Upper lobe of right lung (tissue), 1 donor: Measurements from ENCODE around the gene ROR2. TPM values are rescaled to one million over a fixed set of nuclear protein-coding genes. Genes with fewer than 3 reads are reported as not detected.

ENCODE experiments used
- ATAC-seq: fragments of 200-7000 bp; cut with Tn5 transposase; one replicate; pipeline ENCODE4 v1.9.1; 2020; ENCODE audit warnings: mild to moderate bottlenecking, moderate library complexity
- DNase-seq: peaks from one replicate; pipeline ENCODE4 v3.0.0-alpha.2; 2020
- H3K27ac ChIP-seq: fragments of 200-600 bp; one replicate; pipeline ENCODE4 v1.8.0; 2022
- H3K27me3 ChIP-seq: fragments of 200-600 bp; one replicate; pipeline ENCODE4 v1.8.0; 2022; ENCODE audit warnings: mild to moderate bottlenecking
- H3K36me3 ChIP-seq: fragments of 200-600 bp; one replicate; pipeline ENCODE4 v1.8.0; 2022
- H3K4me1 ChIP-seq: fragments of 200-600 bp; one replicate; pipeline ENCODE4 v1.8.0; 2022
- H3K4me3 ChIP-seq: fragments of 200-600 bp; one replicate; pipeline ENCODE4 v1.8.0; 2022; ENCODE audit warnings: mild to moderate bottlenecking
- H3K9me3 ChIP-seq: fragments of 200-600 bp; one replicate; pipeline ENCODE4 v1.8.0; 2022
- CTCF ChIP-seq: fragments of 200-600 bp; IDR thresholded peaks from one replicate; pipeline ENCODE4 v1.8.0; 2022; ENCODE audit warnings: antibody characterized with exemption
- intact Hi-C: fragments of 100-400 bp; cut with DNase I; formaldehyde crosslinking; loops from one replicate; pipeline ENCODE4 v1.11.0; 2022
- total RNA-seq: library from RNA; stranded (reverse); fragmentation: NEBNext Ultra II Directional; extraction: Animal tissue kit (Norgen Biotek cat#: 25700); gene quantifications from one replicate; pipeline ENCODE4 v1.2.1, GENCODE V29; 2021
- donor health status: DM: no; HTN: yes; CAD: no; lungs with severe emphysema.

The ROR2 gene
- total RNA-seq, 1 donor from 2014 or later = 5.5 TPM

- intact Hi-C loops = no loop called here
- ATAC-seq (no peak), DNase-seq (no peak)
- H3K9me3 ChIP-seq = no peaks in the 10 kb centered on the region
- H3K27me3 ChIP-seq = no peaks in the 10 kb centered on the region
- no peaks in the 10 kb centered on the region for H3K36me3 ChIP-seq
- H3K27ac ChIP-seq = no peak overlapping the region
- TF ChIP-seq CTCF = no peak
- no peaks in the 10 kb centered on the region for H3K4me1 ChIP-seq
- H3K4me3 ChIP-seq = no peak overlapping the region
Measured at GRCh38 chr9:91664663-91665062, 285.4 kb downstream of the ROR2 start.

- DNase-seq = no peak
- Histone ChIP-seq H3K4me1 (no peaks in the 10 kb centered on the region), H3K4me3 (no peak overlapping the region), H3K36me3 (no peaks in the 10 kb centered on the region), H3K9me3 (no peaks in the 10 kb centered on the region), H3K27ac (no peak overlapping the region), H3K27me3 (no peaks in the 10 kb centered on the region)
- intact Hi-C loops = no loop called here
- no peak for TF ChIP-seq CTCF
- no peak for ATAC-seq
Measured at GRCh38 chr9:91663858-91664257, 286.2 kb downstream of the ROR2 start.

GRCh38 chr9:91661451-91661850 is 288.6 kb downstream of the ROR2 start:
- no peaks in the 10 kb centered on the region for H3K36me3 ChIP-seq
- ATAC-seq (no peak), DNase-seq (no peak)
- intact Hi-C loops = no loop called here
- no peak for TF ChIP-seq CTCF
- H3K4me1 ChIP-seq = no peaks in the 10 kb centered on the region
- H3K4me3 ChIP-seq = no peak overlapping the region
- no peaks in the 10 kb centered on the region for H3K27me3 ChIP-seq
- H3K9me3 ChIP-seq = no peaks in the 10 kb centered on the region
- no peak overlapping the region for H3K27ac ChIP-seq

GRCh38 chr9:91660521-91660920 is 289.5 kb downstream of the ROR2 start:
- Histone ChIP-seq H3K27ac (no peak overlapping the region), H3K4me1 (no peaks in the 10 kb centered on the region), H3K36me3 (no peaks in the 10 kb centered on the region), H3K4me3 (no peak overlapping the region), H3K9me3 (no peaks in the 10 kb centered on the region), H3K27me3 (no peaks in the 10 kb centered on the region)
- TF ChIP-seq CTCF = no peak
- ATAC-seq (no peak), DNase-seq (no peak)
- intact Hi-C loops = no loop called here

GRCh38 chr9:91659529-91660495 is 290.2 kb downstream of the ROR2 start:
- peak; percentile 53 for ATAC-seq
- H3K4me3 ChIP-seq = no peak overlapping the region
- H3K9me3 ChIP-seq = no peaks in the 10 kb centered on the region
- no peak for DNase-seq
- H3K36me3 ChIP-seq = no peaks in the 10 kb centered on the region
- intact Hi-C loops = no loop called here
- H3K27me3 ChIP-seq = no peaks in the 10 kb centered on the region
- TF ChIP-seq CTCF = peak; percentile 46
- H3K27ac ChIP-seq = no peak overlapping the region
- H3K4me1 ChIP-seq = no peaks in the 10 kb centered on the region
